Gastroesophageal sphincter (tissue), 3 donors: ENCODE measurements around the gene HBA1.
A peak's percentile ranks its signal among the peaks of the same experiment; 100 is the strongest.

Source experiments
- EP300 ChIP-seq: sonication (generic); formaldehyde crosslinking; IDR thresholded peaks from one replicate; pipeline ENCODE4 v1.6.1; 2017; ENCODE audit warnings: antibody characterized with exemption, mild to moderate bottlenecking
- TF ChIP-seq, protein P1 (sequence below), 4 experiments: fragments of 200-600 bp in 2 of 4; fragments of 450-650 bp in 2 of 4; sonication (generic) in 1 of 4; IDR thresholded peaks; one replicate each; pipeline ENCODE4 v1.5.1; 2017 to 2019; ENCODE audit warnings: antibody characterized with exemption in 4 of 4, mild to moderate bottlenecking in 2 of 4, moderate library complexity in 2 of 4

DNA sequence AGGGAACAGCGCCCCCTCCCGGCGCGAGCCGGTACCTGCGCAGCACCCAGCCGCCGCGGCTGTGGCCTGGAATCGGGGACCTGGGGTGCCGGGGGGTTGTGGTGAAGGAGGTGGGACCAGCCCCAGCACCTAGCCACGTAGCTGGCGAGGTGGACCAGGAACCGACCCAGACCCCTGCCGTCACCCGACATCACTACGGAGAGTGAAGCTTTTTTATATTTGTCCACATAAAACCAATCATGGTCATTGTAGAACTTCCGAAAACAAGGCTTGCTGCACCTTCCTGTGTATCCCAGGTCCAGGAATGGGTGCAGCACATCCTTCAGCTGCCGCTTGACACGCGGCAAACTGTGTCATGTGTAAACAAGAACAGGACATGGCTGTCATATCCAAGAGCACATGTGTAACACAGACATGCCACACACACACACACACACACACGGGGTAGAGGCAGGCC is 5.1 kb downstream of the HBA1 start:
- TF ChIP-seq, protein P1, sequence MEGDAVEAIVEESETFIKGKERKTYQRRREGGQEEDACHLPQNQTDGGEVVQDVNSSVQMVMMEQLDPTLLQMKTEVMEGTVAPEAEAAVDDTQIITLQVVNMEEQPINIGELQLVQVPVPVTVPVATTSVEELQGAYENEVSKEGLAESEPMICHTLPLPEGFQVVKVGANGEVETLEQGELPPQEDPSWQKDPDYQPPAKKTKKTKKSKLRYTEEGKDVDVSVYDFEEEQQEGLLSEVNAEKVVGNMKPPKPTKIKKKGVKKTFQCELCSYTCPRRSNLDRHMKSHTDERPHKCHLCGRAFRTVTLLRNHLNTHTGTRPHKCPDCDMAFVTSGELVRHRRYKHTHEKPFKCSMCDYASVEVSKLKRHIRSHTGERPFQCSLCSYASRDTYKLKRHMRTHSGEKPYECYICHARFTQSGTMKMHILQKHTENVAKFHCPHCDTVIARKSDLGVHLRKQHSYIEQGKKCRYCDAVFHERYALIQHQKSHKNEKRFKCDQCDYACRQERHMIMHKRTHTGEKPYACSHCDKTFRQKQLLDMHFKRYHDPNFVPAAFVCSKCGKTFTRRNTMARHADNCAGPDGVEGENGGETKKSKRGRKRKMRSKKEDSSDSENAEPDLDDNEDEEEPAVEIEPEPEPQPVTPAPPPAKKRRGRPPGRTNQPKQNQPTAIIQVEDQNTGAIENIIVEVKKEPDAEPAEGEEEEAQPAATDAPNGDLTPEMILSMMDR (IDR thresholded peaks at IDR 0.05) = peak in 3 of 4 experiments; percentile 92 to 98 (median 96)
- TF ChIP-seq EP300 = no peak
